ENCODE data around the gene ADH6.
"Not testable (repeated sequence)": the region's sequence is repeated elsewhere in the genome, so short reads cannot be mapped to it uniquely, and the experiment has no call there.

ADH6 gene

DNA sequence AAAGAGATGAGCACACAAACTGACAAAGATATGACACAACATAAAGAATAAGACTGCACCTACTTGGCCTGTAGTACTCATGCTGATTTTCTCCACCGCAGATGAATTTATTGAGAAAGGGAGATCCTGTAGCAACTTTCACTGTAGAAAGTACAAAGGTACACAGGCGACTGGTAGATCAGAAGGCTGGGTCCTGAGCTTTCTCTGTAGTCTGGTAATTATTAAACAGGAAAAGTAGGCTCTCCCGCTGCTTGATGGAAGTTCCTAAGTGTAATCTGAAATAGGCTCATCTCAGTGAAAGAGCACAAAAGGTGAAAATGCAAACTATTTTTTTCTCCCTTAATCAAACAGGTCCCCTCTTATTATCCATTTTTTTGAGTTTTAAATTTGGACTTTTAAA lies at the start of gene ADH6:
ADH6 (minus strand) TSS at position 175 of the 400 bp plus-strand sequence; CDS start at position 81, 94 bp downstream.
- no peak for DNase-seq (ENCODE audit: extremely low read depth in 1 of 2, low read depth in 1 of 2)

DNA sequence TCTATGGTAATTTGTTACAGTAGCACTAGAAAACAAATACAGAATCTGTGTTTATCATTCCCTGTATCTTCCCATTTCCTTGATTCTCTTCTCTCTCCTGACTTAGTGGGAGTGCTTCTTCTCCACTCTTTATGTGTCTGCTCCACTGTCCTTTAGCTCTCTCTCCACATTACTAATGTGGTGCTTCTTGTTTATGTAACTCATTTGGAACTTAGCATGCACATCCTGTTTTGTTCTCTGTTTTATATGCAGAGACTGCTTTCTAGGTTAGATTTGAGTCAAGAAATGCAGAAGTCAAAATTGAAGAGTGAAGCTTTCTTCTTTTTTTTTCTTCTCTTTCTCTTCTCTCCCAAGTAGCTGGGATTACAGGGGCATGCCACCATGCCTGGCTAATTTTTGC lies 45.9 kb upstream of the ADH6 start:
- no peak for DNase-seq (ENCODE audit: extremely low read depth in 1 of 2, low read depth in 1 of 2)

DNA sequence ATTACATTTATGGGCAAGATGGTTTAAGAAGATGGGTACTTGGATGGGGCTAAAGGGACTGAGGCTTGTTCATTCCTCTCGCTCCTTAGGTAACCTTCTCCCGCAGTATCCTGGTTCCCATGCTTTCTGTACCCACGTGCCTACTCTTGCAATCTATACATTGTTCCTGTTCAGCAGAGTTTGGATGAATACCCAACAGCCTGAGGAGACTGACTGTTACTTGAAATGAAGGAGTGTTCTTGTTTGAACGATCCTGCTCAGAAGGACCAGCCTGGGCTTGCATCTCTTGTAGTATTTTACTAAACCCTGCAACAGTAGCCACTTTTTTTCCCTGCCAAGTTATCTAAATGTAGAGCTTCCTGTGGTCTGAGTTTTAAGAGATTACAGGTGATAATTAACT lies 33.7 kb upstream of the ADH6 start:
- no peak for DNase-seq (ENCODE audit: extremely low read depth in 1 of 2, low read depth in 1 of 2)

DNA sequence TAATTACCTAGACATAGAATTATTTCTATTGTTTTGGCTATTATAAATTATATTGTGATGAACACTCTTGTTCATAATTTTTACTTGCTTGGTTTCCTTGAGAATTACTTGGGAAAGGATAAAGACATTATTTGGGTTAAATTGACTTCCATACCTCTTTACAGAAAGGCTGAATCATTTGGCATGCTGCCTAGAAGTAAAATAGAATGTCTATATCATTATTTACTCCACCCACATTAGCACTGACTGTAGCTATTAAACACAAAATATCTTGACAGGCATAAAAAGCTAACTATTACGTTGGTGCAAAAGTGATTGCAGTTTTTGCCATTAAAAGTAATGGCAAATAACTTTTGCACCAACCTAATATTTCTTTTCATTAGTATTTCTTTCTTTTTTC lies 29.7 kb upstream of the ADH6 start:
- DNase-seq (ENCODE audit: extremely low read depth in 1 of 2, low read depth in 1 of 2), result no peak

DNA sequence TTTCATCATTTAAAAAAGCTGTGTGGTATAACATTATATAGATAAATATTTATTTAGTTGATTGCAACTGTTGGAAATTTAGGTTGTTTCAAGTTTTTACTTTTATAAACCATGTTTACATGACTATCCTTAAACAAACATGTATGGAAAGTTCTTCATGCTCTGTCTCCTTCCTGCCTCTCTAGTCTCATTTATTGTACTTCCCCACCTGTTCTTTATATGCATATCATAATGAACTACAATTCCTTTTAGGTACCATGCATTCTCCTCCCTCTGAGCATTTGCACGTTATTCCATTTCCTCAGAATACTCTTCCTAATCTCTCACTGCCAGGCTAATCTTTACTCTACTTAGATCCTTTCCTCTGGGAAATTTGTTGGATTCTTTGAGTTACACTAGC lies 16.9 kb upstream of the ADH6 start:
- DNase-seq (ENCODE audit: extremely low read depth in 1 of 2, low read depth in 1 of 2), result no peak

DNA sequence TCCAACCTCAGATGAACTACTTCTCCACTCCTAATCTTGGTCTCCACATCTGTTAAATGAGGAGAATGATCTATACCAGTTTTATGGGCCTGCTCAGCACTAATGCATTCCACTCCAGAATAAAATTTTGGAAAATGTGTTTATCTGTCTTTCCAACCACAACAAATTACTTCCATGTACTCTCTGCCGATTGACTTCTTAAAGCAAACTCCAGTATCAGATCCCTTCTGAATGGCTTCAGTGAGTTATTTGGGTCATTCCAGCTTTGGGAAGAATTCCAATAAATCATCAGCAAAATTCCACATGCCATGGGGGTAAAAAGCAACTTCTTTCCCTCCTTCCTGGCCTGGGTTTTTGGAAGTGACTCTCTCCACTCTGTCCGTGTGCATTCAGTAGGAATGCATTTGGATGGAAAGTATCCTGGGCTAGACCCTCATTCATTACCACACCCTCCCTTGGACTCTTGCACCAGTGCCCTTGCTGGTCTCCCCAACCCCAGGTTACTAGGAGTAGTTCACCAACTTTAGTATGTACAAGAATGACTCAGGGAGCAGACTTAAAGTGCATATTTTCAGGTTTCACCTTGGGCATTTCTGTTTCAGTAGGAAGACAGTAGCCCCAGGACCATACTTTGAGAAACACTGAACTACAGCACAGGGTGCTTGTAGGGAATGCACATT lies 15.4 kb upstream of the ADH6 start:
- DNase-seq (ENCODE audit: extremely low read depth in 1 of 2, low read depth in 1 of 2), result no peak

DNA sequence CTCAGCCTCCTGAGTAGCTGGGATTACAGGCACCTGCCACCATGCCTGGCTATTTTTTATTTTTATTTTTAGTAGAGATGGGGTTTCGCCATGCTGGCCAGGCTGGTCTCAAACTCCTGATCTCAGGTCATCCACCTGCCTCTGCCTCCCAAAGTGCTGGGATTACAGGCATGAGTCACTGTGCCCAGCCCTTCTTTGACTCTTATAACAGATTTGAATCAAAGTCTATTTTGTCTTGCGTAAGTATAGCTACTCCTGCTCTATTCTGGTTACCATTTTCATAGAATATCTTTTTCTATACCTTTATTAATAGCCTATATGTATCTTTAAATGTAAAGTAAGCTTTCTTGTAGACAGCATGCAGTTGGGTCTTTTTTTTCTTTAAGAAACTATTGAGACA lies 14.4 kb upstream of the ADH6 start:
- not testable (repeated sequence) for DNase-seq (ENCODE audit: extremely low read depth in 1 of 2, low read depth in 1 of 2)

DNA sequence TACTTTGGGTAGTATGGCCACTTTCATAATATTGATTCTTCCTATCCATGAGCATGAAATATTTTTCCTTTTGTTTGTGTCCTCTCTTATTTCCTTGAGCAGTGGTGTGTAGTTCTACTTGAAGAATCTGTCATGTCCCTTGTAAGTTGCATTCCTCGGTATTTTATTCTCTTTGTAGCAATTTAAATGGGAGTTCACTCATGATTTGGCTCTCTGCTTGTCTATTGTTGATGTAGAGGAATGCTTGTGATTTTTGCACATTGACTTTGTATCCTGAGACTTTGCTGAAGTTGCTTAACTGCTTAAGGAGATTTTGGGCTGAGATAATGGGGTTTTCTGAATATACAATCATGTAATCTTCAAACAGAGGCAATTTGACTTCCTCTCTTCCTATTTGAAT lies 9.7 kb upstream of the ADH6 start:
- not testable (repeated sequence) for DNase-seq (ENCODE audit: extremely low read depth in 1 of 2, low read depth in 1 of 2)

DNA sequence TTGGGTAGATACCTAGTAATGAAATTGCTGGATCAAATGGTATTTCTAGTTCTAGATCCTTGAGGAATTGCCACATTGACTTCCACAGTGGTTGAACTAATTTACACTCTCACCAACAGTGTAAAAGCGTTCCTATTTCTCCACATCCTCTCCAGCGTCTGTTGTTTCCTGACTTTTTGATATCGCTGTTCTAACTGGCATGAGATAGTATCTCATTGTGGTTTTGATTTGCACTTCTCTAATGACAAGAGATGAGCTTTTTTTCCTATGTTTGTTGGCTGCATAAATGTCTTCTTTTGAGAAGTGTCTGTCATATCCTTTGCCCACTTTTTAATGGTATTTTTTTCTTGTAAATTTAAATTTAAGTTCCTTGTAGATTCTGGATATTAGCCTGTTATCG lies 8.6 kb upstream of the ADH6 start:
- not testable (repeated sequence) for DNase-seq (ENCODE audit: extremely low read depth in 1 of 2, low read depth in 1 of 2)

DNA sequence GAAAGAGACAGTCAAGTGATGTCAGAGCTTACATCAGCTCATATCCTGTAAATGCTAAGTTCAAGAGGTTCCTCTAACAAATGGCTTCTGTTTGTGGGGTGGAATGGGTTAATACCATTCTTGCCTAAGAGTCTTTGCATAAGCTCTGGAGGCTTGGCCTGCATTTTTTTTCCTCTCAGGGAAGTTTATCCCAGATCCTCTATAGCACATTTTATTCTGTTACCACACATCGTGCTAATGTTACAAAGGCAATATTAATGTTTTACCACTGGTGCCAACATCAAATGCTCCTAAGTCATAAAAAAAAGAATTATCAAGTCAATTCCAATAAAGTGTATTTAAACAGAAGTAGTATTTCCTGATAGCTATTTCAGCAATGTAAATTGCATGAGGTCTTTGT lies 2.9 kb upstream of the ADH6 start:
- DNase-seq (ENCODE audit: extremely low read depth in 1 of 2, low read depth in 1 of 2), result no peak

DNA sequence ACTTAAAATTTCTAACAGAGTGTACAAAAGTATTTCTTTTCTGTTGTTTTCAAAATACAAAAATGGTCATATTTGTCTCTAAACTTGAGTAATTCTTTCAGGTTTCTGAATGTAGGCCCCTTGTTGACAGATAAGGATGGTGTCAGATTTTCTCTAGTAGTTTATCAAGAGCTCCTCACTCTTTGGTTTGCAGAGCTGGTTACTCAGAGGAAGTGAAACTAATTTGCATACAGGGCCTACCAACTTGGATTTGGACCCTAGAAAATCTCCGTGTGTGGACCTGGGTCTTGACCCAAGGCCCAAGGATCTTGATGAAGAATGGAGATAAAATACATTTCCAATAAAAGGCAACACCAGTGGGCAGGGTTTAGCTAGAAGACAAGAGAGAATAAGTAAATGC lies 433 bp upstream of the ADH6 start:
- DNase-seq (ENCODE audit: extremely low read depth in 1 of 2, low read depth in 1 of 2), result no peak

DNA sequence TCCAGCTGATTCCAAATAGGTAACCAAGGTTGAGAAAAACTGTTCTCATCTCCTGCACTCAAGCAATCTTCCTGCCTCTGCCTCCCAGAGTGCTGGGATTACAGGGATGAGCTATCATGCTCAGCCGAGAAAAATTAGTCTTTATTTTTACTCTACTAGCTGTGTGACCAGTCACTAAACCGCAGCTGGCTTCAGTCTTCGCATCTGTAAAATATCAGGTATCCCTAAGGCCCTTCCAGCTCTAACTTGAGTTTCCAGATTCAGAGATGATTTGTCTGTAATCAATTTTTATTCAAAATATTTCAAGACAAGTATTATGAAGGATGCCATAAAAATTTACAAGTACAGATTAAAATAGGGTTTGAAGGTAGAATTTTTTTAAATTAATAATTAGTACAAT lies 3.5 kb downstream of the ADH6 start:
- no peak for DNase-seq (ENCODE audit: extremely low read depth in 1 of 2, low read depth in 1 of 2)

DNA sequence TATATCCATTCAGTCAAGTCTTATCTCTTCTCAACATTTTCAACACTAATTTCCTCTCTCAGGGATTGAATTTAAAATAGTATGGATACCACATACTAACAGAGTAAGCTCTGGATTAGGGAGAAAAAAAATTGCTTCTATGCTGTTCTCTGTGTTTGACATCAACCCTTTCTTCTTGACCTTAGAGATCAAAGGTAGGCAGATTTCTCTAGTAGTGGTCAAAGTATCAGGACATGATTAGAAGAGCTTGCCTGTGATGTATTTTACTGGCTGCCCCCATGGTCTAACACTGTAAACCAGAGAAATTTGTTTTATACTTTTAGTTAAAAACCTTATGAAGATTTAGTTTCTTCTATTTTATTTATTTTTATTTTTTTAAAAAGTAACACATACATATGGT lies 8.3 kb downstream of the ADH6 start:
- no peak for DNase-seq (ENCODE audit: extremely low read depth in 1 of 2, low read depth in 1 of 2)

DNA sequence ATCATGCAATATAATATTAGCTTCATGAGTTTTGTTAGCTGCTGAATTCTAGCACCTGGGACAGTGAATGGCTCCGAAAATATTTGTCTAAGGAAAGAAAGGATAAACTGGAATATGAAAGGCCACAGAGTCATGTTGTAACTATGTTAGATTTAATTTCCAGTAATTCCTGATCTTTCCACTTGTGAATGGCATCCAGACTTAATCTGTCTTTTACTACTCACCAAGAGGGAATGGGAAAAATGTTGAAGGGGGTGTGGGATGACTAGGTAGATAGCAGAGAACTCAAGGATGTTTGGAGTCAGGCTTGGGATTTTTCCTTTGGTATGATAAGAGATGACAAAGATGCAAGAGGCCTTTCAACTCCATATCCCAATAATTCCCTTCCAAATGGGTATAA lies 9.4 kb downstream of the ADH6 start:
- no peak for DNase-seq (ENCODE audit: extremely low read depth in 1 of 2, low read depth in 1 of 2)

DNA sequence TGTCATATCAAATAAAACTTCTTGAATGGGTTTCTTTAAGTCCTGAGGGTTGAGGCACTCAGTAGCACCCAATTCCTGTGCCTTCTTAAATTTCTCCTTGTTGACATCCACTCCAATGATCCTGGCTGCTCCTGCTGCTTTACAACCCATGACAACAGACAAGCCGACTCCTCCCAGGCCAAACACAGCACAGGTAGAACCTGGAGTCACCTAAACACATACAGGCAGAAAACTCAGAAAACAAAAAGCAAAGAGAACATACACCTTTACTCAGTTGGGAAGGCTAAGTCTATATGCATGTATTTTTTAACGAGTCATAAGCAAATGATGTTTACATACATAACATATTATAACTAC lies 10.3 kb downstream of the ADH6 start:
- no peak for DNase-seq (ENCODE audit: extremely low read depth in 1 of 2, low read depth in 1 of 2)

DNA sequence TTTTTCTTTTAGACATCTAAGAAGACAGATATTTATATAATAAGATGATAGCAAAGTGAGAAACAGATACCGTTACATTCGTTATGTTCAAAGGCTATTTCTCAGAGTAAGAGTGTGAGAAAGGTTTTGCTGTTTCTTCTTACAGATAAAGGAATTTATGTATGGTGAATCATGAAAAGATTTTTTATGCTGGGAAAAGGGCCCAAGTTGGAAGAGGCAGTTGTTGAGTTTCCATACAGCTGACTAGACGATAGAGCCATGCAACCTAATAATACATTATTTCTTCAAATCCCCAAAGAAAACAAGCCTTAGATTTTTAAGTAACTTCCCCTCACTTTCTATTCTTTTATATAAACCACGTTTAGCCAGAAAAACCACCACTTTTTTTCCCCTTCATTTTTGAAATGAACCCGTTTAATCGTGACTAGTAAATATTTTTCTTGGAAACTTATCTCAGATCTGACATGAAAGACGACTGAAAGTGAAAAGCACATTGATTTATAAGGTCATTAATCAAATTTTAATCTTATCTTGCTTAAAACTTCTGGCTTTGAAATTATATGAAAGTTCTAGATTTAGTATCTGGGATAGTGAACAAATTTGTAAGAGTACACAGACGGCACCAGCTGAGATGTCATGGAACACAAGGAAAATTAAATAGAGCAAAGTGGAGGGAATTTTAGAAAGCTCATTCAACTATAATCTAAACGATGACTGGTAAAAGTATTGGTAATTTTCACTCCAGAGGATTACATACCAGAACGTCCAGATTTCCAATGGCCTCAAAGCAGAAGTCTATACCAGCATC lies 10.9 kb downstream of the ADH6 start:
- no peak for DNase-seq (ENCODE audit: extremely low read depth in 1 of 2, low read depth in 1 of 2)

DNA sequence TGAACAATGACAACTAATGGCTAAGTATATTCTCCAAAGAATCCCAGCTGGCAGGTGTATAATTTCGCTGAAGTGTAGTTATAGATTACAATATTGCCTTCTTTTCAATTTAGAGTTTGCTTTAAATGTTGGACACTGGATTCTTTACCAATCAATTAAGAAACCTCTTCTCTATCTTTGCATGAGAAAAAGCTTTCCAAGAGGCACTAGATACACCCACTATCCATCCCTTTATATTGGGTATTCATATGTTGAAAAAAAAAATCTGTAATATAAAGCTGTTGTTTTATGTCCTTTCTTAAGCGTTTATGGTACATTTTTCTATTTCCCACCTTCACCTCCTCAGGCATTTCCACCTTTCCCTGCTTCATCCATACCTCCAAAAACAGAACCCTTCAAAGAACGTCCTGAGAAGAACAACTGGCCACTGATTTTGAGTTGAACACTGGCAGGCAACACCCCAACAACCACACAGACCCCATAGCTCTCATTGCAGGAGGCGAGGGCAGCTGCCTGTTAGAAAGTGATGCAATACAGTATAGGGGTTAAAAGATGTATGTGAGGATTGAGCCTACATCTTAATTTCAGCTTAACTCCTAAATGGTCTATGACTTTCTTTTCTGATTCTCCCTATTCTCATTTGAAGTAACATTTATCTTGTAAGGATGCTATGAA lies 11.8 kb downstream of the ADH6 start:
- DNase-seq (ENCODE audit: extremely low read depth in 1 of 2, low read depth in 1 of 2), result no peak

DNA sequence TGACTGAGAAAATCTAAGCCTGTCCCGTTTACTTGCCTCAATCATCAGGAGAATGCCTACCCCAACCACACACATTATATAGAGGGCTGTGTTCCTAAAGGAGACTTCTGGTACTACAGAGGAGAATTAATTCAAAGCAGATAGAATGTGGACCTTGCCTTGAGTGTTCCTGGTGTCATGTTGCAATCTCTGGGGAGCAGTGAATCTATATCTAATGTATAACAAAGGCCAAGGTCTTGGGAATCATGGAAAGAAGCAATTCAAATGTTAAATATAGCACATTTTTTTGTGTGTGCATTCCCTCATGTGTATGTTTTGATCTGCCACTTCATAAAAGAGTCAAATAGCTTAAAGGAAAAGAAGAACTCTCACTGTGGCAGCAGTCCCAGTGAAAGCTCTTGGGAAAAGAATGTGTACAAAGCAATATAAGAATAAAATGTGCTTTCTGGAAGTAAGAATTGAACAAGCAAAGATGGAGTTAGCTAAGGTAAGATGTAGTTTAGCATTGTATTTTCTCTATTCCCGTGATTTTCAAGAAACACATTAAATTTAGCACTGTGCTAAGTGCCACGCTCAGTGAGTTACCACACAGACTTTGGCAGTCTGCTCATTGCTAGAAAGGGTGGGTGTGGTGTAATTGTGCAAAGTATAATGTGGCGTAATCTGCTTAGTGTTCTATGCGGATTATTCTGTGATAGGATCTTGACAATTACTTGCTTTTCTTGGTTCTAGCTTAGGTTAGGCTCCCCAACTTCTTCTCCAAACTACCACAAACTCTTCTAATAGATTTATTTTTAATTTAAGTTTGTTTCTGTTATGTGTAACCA lies 13.7 kb downstream of the ADH6 start:
- DNase-seq (ENCODE audit: extremely low read depth in 1 of 2, low read depth in 1 of 2), result no peak

DNA sequence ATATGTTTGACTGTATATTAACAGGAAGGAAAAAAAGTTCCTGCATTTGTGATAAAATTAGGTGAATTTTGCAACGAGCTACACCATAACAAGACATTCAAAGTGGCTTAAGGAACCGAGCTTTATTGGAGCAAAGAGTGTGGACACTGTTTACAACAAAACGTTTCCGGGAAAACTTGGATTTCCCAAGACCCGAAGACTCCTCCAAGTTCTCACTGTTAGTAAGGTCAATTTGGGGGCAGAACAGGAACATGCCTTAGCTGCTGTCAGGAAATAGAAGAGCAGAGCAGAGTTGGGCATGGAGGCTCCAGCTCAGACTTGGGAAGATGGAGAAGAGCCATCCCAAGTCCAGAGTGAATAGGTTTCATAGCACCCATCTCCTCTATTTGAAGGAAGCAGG lies 16.5 kb downstream of the ADH6 start:
- no peak for DNase-seq (ENCODE audit: extremely low read depth in 1 of 2, low read depth in 1 of 2)

DNA sequence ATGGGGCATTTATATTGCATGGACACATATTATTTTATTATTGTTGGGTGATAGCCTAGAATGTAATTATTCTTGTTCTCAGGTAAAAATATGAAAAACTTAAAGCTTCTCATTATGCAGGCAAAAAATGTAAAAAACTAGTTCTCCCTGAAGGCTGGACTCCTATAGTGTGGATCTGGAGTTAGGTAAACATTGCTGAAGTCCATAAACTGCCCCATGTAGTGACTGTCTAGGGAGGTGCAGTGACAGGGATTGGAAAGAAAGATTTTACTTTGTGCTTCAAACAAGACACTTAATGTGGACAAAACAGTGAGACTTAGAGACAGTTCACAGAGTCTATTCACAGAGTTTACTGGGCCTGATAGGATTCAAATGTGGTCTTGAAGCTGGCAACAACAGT lies 17.0 kb downstream of the ADH6 start:
- no peak for DNase-seq (ENCODE audit: extremely low read depth in 1 of 2, low read depth in 1 of 2)

DNA sequence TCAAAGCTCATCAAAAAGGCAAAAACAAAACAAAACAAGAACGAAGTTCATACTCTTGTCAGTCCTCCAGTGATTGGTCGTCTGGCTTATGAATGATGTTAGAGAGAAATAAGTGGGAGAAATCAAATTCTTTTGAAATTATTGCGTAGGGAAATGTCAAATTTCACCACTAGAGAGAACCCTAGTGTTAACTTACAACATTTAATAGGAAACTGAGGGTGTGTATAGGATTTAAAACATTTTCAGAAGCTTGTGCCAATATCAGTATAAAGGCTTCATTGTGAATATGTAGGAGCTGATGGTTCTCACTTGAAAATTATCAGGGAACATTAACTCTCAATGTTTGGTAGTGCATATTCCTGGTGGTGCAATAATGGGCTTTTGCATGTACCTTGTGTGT lies 17.4 kb downstream of the ADH6 start:
- DNase-seq (ENCODE audit: extremely low read depth in 1 of 2, low read depth in 1 of 2), result no peak
